HG02885 (cell line): ENCODE results near the gene UGT8.

Source experiments
- ATAC-seq: cut with Tn5 transposase; IDR thresholded peaks from one replicate; pipeline ENCODE4 v1.9.1; 2021; ENCODE audit warnings: mild to moderate bottlenecking; ENCODE audit not compliant: unreplicated experiment, poor library complexity

UGT8 gene

DNA sequence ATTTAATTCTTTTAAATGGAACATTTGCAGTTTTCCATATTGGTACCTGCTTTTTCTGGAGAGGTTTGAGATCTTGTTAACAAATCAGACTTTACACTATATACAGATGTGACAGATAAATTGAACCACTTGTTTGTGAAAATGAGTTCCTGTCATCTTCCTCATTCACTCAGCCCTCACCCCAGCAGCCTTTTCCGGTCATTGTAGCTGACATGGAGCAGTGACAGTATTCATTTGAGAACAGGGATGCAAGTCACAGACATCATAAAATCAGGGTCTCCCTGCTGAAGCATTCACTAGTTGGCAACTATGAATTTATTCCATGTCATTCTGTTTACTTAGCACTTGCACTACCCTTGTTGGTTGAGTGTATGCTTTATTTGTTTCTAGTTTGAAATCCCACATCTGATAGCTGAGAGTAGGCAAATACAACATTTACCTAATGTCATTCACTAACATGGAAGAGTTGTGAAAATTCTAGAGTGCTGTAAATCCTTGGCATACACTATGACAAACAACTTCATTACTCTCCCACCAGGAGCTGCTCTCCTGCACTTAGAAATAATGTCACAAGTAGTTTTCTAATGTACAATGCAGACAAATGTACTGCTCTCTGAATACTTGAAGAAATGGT lies 78.9 kb downstream of the UGT8 start:
- ATAC-seq: no peak

DNA sequence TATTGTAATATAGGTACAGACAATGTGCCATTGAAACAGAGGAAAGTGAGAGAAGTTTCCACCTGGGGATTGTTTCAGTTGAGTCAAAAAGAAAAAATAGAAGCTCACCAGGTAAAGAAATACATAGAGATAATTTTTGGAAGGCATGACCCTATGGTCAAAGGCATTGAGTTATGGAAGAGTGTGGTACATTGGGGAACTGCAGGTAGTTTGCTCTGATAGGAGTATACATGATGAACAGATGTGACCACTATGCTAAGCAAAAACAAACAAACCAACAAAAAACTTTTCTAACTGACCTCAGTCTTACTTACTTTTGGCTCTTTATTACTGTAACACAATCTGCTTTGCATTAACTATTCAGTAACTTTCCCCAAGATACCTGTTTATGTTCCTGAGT lies 85.9 kb downstream of the UGT8 start:
- ATAC-seq: no peak

DNA sequence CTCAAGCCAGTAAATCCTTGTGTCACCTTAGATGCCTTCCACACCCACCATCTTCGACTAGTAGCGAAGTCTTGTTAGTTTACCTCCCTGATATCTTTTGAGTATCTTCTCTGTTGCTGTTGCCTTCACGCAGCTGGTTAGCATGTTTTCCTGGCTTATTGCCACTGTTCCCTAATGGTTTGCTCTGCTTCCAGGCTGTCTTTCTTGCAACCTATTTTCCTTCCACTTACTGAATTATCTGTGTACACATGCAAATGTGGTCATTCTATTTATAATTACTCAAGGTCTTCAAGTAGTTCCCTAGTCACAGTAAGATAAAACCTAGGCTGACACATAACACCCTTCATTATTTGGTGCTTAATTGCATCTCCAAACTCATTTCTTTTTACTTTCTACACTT lies 89.5 kb downstream of the UGT8 start:
- ATAC-seq: no peak

DNA sequence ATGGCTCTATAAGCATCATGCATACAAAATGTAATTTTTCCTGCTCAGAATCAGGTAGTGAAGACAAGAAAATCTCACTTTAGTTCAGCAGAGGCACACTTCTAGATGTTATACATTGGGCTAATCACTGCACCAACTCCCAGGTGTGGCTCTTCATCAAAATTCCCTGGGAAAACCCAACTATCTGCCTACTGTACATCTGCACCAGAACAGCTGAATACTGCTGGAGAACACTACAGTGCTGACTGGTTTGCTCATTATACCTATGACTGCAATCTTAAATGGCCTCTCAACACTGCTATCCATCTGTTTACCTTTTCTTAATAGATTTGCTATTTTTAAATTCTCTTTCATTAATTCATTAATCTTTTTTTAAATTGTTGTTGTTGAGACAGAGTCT lies 92.0 kb downstream of the UGT8 start:
- no peak for ATAC-seq

DNA sequence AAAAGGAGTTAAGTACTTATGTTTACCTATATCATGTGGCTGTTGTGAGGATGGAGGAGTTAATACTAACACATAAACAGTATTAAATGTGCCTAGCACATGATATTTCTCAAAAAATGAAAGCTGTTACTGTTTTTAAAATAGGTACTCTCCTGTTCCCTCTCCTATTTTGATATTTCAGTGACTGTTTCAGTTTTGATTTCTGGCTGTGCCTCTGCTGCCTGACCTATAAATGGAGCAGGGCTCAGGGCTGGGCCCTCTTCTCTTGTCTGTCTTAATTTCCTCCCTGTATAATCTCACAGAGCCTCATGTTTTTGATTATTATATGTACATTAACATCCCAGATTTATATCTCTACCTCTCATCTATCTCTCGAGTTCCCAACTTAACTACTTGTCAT lies 93.3 kb downstream of the UGT8 start:
- peak; percentile 92 for ATAC-seq

DNA sequence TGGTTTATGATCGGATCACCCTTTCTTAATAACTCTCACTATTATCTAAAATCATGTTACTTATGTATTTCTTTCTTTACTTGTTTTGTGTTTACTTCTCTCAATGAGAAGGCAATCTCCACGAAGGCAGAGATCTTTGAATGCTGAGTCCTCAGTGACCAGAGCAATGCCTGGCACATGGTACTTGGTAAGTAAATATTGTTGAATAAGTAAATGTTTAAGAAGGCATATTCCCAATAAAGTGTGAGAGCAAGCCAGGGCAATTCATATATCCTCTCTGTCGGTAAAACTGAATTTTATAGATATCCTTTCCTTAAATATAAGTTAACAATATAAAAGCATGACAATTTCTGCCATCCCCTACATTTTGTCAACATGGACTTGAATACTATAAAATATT lies 94.4 kb downstream of the UGT8 start:
- no peak for ATAC-seq

GRCh38 chr4:114694770-114695169 lies 96.2 kb downstream of the UGT8 start:
- peak; percentile 41 for ATAC-seq

- no peak for ATAC-seq
Observed at GRCh38 chr4:114698231-114698630, 99.6 kb downstream of the UGT8 start.

DNA sequence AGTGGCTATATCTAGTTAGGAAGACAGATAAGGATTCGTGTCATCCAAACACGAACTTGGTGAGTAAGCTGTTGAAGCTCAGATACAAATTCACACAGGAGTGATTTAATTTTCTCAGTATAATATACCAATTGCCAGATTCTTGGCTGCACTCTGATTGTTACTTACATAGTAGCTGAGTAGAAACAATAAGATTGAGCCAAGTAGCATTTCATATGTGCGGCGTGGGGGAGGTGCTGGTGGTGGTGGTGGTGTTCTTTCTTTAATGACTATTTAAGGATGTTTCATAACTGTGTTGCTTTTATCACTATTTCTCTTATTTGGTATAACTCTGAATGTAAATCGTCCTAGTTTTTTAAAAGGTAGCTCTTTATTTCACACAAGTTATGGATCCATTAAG lies 102.9 kb downstream of the UGT8 start:
- ATAC-seq: no peak

DNA sequence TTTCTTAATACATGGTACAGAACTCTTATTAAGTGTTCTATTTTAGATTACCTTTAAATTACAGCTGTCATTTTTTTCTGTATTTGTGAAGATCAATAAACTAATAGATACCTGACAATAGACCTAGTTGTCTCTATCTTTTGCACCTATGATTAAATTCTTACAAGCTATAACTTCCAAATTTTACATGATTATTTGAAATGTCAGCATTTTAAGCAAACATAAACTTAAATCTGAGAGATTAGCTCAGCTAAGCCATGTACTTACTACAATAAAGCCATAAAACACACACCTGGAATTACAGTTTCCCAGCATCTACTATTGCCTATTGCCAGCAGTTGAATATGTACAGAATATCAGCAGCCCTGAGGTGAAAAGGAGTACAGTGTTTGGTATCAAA lies 118.8 kb downstream of the UGT8 start:
- ATAC-seq: no peak

- no peak for ATAC-seq
Observed at GRCh38 chr4:114725066-114725465, 126.5 kb downstream of the UGT8 start.

DNA sequence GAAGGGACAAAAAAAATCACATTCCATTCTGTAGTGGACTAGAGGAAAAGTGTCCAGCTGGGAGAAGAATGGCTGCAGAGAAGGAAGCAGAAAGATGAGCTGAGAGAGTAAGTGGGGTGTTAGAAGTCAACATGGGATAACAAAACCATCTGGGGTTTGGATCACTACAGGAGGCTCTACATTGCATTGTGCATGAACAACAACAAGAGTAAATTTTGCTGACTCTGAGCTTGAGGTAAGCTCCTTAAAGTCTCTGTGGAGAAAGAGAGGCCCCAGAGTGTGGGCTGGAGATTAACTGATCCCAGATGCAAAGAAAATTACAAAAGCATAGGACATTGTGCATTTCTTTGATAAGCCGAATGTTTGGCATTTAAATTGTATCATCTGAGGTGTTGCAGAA lies 128.9 kb downstream of the UGT8 start:
- no peak for ATAC-seq
